VCaP (cell line): Measurements from ENCODE around the gene CHD5.
A peak's percentile ranks its signal among the peaks of the same experiment; 100 is the strongest.

Source experiments
- H3K27ac ChIP-seq: fragments of 450-650 bp; 2 replicates; pipeline ENCODE4 v1.5.1; 2017
- TF ChIP-seq, protein P1 (sequence below): fragments of 450-650 bp; conservative IDR thresholded peaks from 2 replicates; pipeline ENCODE4 v1.5.1; 2017; ENCODE audit warnings: mild to moderate bottlenecking, moderate library complexity

Gene CHD5

GRCh38 chr1:6113116-6113515 is 67.0 kb downstream of the CHD5 start:
- TF ChIP-seq, protein P1, sequence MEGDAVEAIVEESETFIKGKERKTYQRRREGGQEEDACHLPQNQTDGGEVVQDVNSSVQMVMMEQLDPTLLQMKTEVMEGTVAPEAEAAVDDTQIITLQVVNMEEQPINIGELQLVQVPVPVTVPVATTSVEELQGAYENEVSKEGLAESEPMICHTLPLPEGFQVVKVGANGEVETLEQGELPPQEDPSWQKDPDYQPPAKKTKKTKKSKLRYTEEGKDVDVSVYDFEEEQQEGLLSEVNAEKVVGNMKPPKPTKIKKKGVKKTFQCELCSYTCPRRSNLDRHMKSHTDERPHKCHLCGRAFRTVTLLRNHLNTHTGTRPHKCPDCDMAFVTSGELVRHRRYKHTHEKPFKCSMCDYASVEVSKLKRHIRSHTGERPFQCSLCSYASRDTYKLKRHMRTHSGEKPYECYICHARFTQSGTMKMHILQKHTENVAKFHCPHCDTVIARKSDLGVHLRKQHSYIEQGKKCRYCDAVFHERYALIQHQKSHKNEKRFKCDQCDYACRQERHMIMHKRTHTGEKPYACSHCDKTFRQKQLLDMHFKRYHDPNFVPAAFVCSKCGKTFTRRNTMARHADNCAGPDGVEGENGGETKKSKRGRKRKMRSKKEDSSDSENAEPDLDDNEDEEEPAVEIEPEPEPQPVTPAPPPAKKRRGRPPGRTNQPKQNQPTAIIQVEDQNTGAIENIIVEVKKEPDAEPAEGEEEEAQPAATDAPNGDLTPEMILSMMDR, result no peak
- no peak overlapping the region for H3K27ac ChIP-seq

GRCh38 chr1:6112690-6113005 is 67.5 kb downstream of the CHD5 start:
- TF ChIP-seq, protein P1, result no peak
- no peak overlapping the region for H3K27ac ChIP-seq

- no peak overlapping the region for H3K27ac ChIP-seq
- TF ChIP-seq, protein P1, result no peak
These were observed 68.0 kb downstream of the CHD5 start for GRCh38 chr1:6111991-6112689.

DNA sequence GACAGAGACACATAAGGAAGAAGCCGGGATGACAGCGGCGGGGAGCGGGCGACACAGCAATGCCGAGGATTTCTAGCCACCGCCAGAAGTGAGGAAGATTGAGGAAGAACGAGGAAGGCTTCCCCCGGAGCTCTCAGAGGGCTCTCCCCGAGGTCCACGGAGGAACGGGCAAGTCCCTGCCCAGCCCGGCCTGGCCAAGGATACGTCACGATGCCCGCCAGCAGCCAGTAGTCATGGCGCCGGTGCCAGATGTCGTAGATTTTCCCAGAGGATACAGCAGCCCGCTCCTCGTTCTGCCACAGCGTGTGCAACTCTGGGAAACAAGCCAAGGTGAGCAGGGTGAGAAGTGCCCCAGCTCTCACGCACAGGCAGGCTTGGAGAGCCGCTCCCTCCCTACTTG is 68.5 kb downstream of the CHD5 start:
- TF ChIP-seq, protein P1, result no peak
- no peak overlapping the region for H3K27ac ChIP-seq

DNA sequence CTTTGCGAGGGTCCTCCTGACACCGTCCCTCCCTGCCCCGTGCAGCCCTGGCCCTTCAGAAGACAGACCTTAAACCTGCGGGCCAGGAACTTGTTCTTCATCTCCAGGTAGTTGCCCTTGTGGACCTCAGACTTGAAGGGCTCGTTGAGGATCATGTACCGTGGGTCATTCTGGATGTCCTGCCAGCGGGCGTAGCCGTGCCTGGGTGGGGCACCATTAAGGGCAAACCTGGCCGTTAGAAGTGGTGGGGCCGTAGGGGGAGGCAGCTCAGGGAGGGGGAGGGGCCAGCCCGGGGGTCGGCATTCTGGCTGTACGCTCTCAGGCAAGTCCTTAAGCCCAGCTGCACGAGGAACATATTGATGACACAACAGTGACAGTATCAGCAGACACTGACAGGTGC is 69.8 kb downstream of the CHD5 start:
- TF ChIP-seq, protein P1, result no peak
- no peak overlapping the region for H3K27ac ChIP-seq

- TF ChIP-seq, protein P1, result no peak
- H3K27ac ChIP-seq, result no peak overlapping the region
These were observed 70.4 kb downstream of the CHD5 start for GRCh38 chr1:6109688-6110087.

DNA sequence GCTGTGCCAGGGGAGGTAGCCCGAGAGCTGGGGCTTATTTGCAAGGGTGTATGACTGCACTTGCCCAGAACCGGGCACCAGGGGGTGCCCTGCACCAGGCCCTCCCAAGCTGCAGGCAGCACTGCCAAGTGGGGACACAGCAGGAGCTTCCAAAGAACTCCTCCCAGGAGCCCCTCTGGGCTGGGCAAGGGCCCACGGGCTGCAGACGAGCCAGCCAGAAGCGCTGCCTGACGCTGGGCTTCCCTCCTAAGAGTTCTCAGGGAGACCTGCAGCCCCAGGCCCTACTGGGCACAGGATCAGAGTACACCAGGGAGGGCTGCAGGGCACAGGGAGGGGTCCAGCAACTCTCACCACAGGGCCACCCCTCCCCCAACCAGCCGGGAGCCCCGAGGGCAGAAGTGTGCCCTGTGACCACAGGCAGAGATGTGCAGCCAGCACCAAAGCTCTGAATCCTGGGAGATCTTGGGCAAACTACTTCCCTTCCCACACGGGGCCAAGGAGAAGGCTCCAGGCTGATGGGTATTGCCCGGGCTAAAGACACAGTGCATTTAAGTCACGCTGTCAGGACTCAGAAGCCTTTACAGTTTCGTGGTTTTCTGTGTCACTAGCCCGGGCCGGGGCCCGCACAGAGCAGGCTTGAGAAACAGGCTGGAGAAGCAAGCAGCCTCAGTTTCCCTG is 71.0 kb downstream of the CHD5 start:
- TF ChIP-seq, protein P1, result peak; percentile 76
- no peak overlapping the region for H3K27ac ChIP-seq
